ENCODE measurements around the gene TMEM248. TPM values are rescaled to one million over a fixed set of nuclear protein-coding genes. Genes with fewer than 3 reads are reported as not detected.
"Not testable (repeated sequence)": the region's sequence is repeated elsewhere in the genome, so short reads cannot be mapped to it uniquely, and the experiment has no call there.

TMEM248 gene
- total RNA-seq, 1 experiment from 2014 or later, result 83.6 TPM

- Histone ChIP-seq H3K79me2 (ENCODE audit: low read depth) (no peaks in the 10 kb centered on the region), H3K36me3 (ENCODE audit: low read depth) (no peaks in the 10 kb centered on the region), H3K4me1 (replicated peaks; ENCODE audit: insufficient read depth) (no peaks in the 10 kb centered on the region), H3K27me3 (ENCODE audit: insufficient read depth, low read depth) (no peaks in the 10 kb centered on the region), H3F3A (ENCODE audit: insufficient read depth, low read depth) (no peaks in the 10 kb centered on the region), H3K4me3 (no peak overlapping the region), H3K9me2 (ENCODE audit: insufficient read depth) (no peaks in the 10 kb centered on the region), H2AFZ (no peak overlapping the region), H3K9me3 (ENCODE audit: insufficient read depth, low read depth) (no peaks in the 10 kb centered on the region), H4K20me1 (ENCODE audit: insufficient read depth) (no peaks in the 10 kb centered on the region; the same call in 1 of the 2 replicates), H3K4me2 (no peak overlapping the region), H3K27ac (no peak overlapping the region)
- BruUV-seq (replicated peaks), result no TSS peak
- ChIA-PET CTCF (no interaction called here), POLR2A (ENCODE audit: unreplicated experiment) (no interaction called here)
- DNase-seq, result no peak
- TF ChIP-seq EZH2 (IDR thresholded peaks at IDR 0.05; ENCODE audit: low read depth) (no peak), CTCF (conservative IDR thresholded peaks at IDR 0.05) (no peak)
- intact Hi-C loops (cut with micrococcal nuclease; ENCODE audit: unreplicated experiment), result no loop called here
These were observed 43.4 kb downstream of the TMEM248 start for GRCh38 chr7:66964411-66964810.

GRCh38 chr7:66967029-66967428 is 46.0 kb downstream of the TMEM248 start:
- Histone ChIP-seq H3K27ac (no peak overlapping the region), H3K9me3 (ENCODE audit: insufficient read depth, low read depth) (no peaks in the 10 kb centered on the region), H2AFZ (no peak overlapping the region), H3K4me1 (replicated peaks; ENCODE audit: insufficient read depth) (no peaks in the 10 kb centered on the region), H3K9me2 (ENCODE audit: insufficient read depth) (no peaks in the 10 kb centered on the region), H3K4me3 (no peak overlapping the region), H3K79me2 (ENCODE audit: low read depth) (no peaks in the 10 kb centered on the region), H3K27me3 (ENCODE audit: insufficient read depth, low read depth) (no peaks in the 10 kb centered on the region), H4K20me1 (ENCODE audit: insufficient read depth) (no peaks in the 10 kb centered on the region; the same call in 1 of the 2 replicates), H3K36me3 (ENCODE audit: low read depth) (no peaks in the 10 kb centered on the region), H3F3A (ENCODE audit: insufficient read depth, low read depth) (no peaks in the 10 kb centered on the region), H3K4me2 (no peak overlapping the region)
- intact Hi-C loops (cut with micrococcal nuclease; ENCODE audit: unreplicated experiment), result no loop called here
- ChIA-PET POLR2A (ENCODE audit: unreplicated experiment) (no interaction called here), CTCF (no interaction called here)
- no peak for DNase-seq
- TF ChIP-seq EZH2 (IDR thresholded peaks at IDR 0.05; ENCODE audit: low read depth) (no peak), CTCF (conservative IDR thresholded peaks at IDR 0.05) (no peak)
- no TSS peak for BruUV-seq (replicated peaks)

- BruUV-seq (replicated peaks); POLR2A ChIA-PET (ENCODE audit: unreplicated experiment); H3K79me2 ChIP-seq (ENCODE audit: low read depth); H3F3A ChIP-seq (ENCODE audit: insufficient read depth, low read depth); H4K20me1 ChIP-seq (ENCODE audit: insufficient read depth); H3K4me2 ChIP-seq; intact Hi-C loops (cut with micrococcal nuclease; ENCODE audit: unreplicated experiment); DNase-seq; H2AFZ ChIP-seq; H3K4me1 ChIP-seq (replicated peaks; ENCODE audit: insufficient read depth); CTCF ChIA-PET; H3K9me2 ChIP-seq (ENCODE audit: insufficient read depth); H3K4me3 ChIP-seq; H3K36me3 ChIP-seq (ENCODE audit: low read depth); H3K9me3 ChIP-seq (ENCODE audit: insufficient read depth, low read depth); H3K27ac ChIP-seq; H3K27me3 ChIP-seq (ENCODE audit: insufficient read depth, low read depth): not testable (repeated sequence)
These were observed 48.0 kb downstream of the TMEM248 start for GRCh38 chr7:66969001-66969400.

GRCh38 chr7:66970310-66970709 is 49.3 kb downstream of the TMEM248 start:
- Histone ChIP-seq H3K4me2 (no peak overlapping the region), H3K9me3 (ENCODE audit: insufficient read depth, low read depth) (no peaks in the 10 kb centered on the region), H2AFZ (no peak overlapping the region; the same call in 1 of the 2 replicates), H3K9me2 (ENCODE audit: insufficient read depth) (no peaks in the 10 kb centered on the region), H3K79me2 (ENCODE audit: low read depth) (no peaks in the 10 kb centered on the region), H3K36me3 (ENCODE audit: low read depth) (no peaks in the 10 kb centered on the region), H3K4me3 (no peak overlapping the region), H3K27ac (no peak overlapping the region), H3F3A (ENCODE audit: insufficient read depth, low read depth) (no peaks in the 10 kb centered on the region), H3K4me1 (replicated peaks; ENCODE audit: insufficient read depth) (no peaks in the 10 kb centered on the region), H4K20me1 (ENCODE audit: insufficient read depth) (no peaks in the 10 kb centered on the region; the same call in 1 of the 2 replicates), H3K27me3 (ENCODE audit: insufficient read depth, low read depth) (no peaks in the 10 kb centered on the region)
- POLR2A ChIA-PET (ENCODE audit: unreplicated experiment), result no interaction called here
- DNase-seq, result no peak
- intact Hi-C loops (cut with micrococcal nuclease; ENCODE audit: unreplicated experiment), result no loop called here
- BruUV-seq (replicated peaks), result no TSS peak
- CTCF ChIA-PET, result no interaction called here
- TF ChIP-seq CTCF (conservative IDR thresholded peaks at IDR 0.05), result no peak
- no peak for TF ChIP-seq EZH2 (IDR thresholded peaks at IDR 0.05; ENCODE audit: low read depth)
